Mucosa of descending colon (tissue), 3 donors: ENCODE measurements around the gene OAF. TPM values are rescaled to one million over a fixed set of nuclear protein-coding genes. Genes with fewer than 3 reads are reported as not detected.

Experiments used
- ATAC-seq: fragments of 200-7000 bp; cut with Tn5 transposase; one replicate; pipeline ENCODE4 v1.9.1; 2020; ENCODE audit warnings: mild to moderate bottlenecking, moderate library complexity
- DNase-seq, 3 donors: peaks; one replicate each; pipeline ENCODE4 v3.0.0-alpha.2; 2020
- H3K36me3 ChIP-seq: fragments of 200-600 bp; one replicate; pipeline ENCODE4 v1.8.0; 2021; ENCODE audit warnings: low read depth, mild to moderate bottlenecking
- H3K4me1 ChIP-seq: fragments of 200-600 bp; one replicate; pipeline ENCODE4 v1.8.0; 2021; ENCODE audit warnings: low read depth, mild to moderate bottlenecking
- H3K4me3 ChIP-seq: fragments of 200-600 bp; one replicate; pipeline ENCODE4 v1.8.0; 2021; ENCODE audit warnings: mild to moderate bottlenecking
- H3K9me3 ChIP-seq: fragments of 200-600 bp; one replicate; pipeline ENCODE4 v1.8.0; 2021; ENCODE audit warnings: mild to moderate bottlenecking
- intact Hi-C, 2 donors: fragments of 100-400 bp; cut with DNase I in 1 of 2; cut with micrococcal nuclease in 1 of 2; formaldehyde crosslinking; loops; one replicate each; pipeline versions ENCODE4 v1.11.0 to v1.11.1; 2022; cut with DNase I, micrococcal nuclease
- total RNA-seq, 3 donors: library from RNA; stranded (reverse); fragmentation: NEBNext Ultra II Directional in 2 of 3; extraction: Animal tissue kit (Norgen Biotek cat#: 25700) in 2 of 3; gene quantifications; one replicate each; pipeline versions ENCODE4 v1.2.1 to v1.2.4, GENCODE V29; 2021 to 2023
- TF ChIP-seq, protein P1 (sequence below): fragments of 200-600 bp; IDR thresholded peaks from one replicate; pipeline ENCODE4 v1.8.0; 2022; ENCODE audit warnings: antibody characterized with exemption, mild to moderate bottlenecking
- donor health status: DM: no; HTN: no; CAD: no; lungs with moderate emphysema.
- donor health status: DM: no; HTN: no; CAD: no.
- donor health status: DM: no; HTN: yes; CAD: no.

Gene OAF
- total RNA-seq, 3 donors from 2014 or later = 96.4 to 217 (median 133) TPM

- TF ChIP-seq, protein P1, sequence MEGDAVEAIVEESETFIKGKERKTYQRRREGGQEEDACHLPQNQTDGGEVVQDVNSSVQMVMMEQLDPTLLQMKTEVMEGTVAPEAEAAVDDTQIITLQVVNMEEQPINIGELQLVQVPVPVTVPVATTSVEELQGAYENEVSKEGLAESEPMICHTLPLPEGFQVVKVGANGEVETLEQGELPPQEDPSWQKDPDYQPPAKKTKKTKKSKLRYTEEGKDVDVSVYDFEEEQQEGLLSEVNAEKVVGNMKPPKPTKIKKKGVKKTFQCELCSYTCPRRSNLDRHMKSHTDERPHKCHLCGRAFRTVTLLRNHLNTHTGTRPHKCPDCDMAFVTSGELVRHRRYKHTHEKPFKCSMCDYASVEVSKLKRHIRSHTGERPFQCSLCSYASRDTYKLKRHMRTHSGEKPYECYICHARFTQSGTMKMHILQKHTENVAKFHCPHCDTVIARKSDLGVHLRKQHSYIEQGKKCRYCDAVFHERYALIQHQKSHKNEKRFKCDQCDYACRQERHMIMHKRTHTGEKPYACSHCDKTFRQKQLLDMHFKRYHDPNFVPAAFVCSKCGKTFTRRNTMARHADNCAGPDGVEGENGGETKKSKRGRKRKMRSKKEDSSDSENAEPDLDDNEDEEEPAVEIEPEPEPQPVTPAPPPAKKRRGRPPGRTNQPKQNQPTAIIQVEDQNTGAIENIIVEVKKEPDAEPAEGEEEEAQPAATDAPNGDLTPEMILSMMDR = no peak
- ATAC-seq = no peak
- Histone ChIP-seq H3K9me3 (no peaks in the 10 kb centered on the region), H3K4me3 (no peak overlapping the region), H3K36me3 (no peaks in the 10 kb centered on the region), H3K4me1 (peaks cover 20% of the 10 kb centered on the region)
- intact Hi-C loops = no loop called here
- DNase-seq = no peak
Measured at GRCh38 chr11:120208001-120208441, 2.8 kb upstream of the OAF start.

- Histone ChIP-seq H3K4me3 (no peak overlapping the region), H3K4me1 (peaks cover 26% of the 10 kb centered on the region), H3K9me3 (no peaks in the 10 kb centered on the region), H3K36me3 (no peaks in the 10 kb centered on the region)
- ATAC-seq = peak; percentile 45
- TF ChIP-seq, protein P1 = no peak
- DNase-seq = peak in 1 of 3 donors; percentile 43
- intact Hi-C loops = no loop called here
Measured at GRCh38 chr11:120208777-120209176, 2.1 kb upstream of the OAF start.

- DNase-seq (peak in 1 of 3 donors; percentile 64), ATAC-seq (no peak)
- TF ChIP-seq, protein P1 = no peak
- no peaks in the 10 kb centered on the region for H3K9me3 ChIP-seq
- H3K4me1 ChIP-seq = peaks cover 26% of the 10 kb centered on the region
- intact Hi-C loops = no loop called here
- H3K4me3 ChIP-seq = peak overlapping the region; percentile 87
- H3K36me3 ChIP-seq = no peaks in the 10 kb centered on the region
Measured at GRCh38 chr11:120209746-120210625, 846 bp upstream of the OAF start.

- peak overlapping the region; percentile 87 for H3K4me3 ChIP-seq
- TF ChIP-seq, protein P1 = no peak
- H3K4me1 ChIP-seq = peaks cover 34% of the 10 kb centered on the region
- ATAC-seq (peak; percentile 15), DNase-seq (peak in 2 of 3 donors; percentile 29 to 68)
- H3K36me3 ChIP-seq = no peaks in the 10 kb centered on the region
- intact Hi-C loops = no loop called here
- no peaks in the 10 kb centered on the region for H3K9me3 ChIP-seq
Measured at GRCh38 chr11:120211522-120212258, 858 bp downstream of the OAF start.

GRCh38 chr11:120212259-120212878 is 1.5 kb downstream of the OAF start:
- TF ChIP-seq, protein P1 = no peak
- ATAC-seq (peak; percentile 9), DNase-seq (peak in 2 of 3 donors; percentile 50 to 56)
- intact Hi-C loops = no loop called here
- peaks cover 35% of the 10 kb centered on the region for H3K4me1 ChIP-seq
- no peaks in the 10 kb centered on the region for H3K9me3 ChIP-seq
- H3K36me3 ChIP-seq = no peaks in the 10 kb centered on the region
- no peak overlapping the region for H3K4me3 ChIP-seq
